ENCODE data around the gene CNTNAP4. TPM values are rescaled to one million over a fixed set of nuclear protein-coding genes. Genes with fewer than 3 reads are reported as not detected.

The CNTNAP4 gene
- total RNA-seq, 1 experiment from 2014 or later = not detected

DNA sequence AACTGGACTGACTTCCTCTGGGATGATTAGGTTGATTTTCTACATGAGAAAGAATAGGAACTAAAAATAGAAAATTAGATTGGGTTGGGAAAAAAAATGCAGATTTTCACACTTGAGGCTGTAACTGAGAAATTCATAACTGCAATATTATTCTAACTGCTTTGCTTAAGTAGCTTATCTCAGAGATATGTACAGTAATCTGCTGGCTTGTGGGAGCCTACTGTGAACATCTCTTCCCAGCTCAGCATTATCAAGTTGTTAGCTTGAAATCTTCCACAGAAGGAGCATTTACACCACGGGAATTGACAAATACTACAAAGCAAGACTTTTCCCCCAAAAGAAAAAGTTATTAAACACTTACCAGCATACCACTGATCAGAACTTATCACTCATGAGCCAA lies 58.9 kb downstream of the CNTNAP4 start:
- Mint-ChIP-seq H3K36me3 (ENCODE audit: insufficient read depth in 1 of 3, low read depth in 3 of 3) (peaks cover 9 to 22% (median 12%) of the 10 kb centered on the region in 3 experiments; a peak in 6 of 7 replicates), H3K4me3 (no peak overlapping the region)
- no peak for DNase-seq

More for the DNA sequence above, 58.9 kb downstream of the CNTNAP4 start:
- Histone ChIP-seq H3K56ac (ENCODE audit: insufficient read length, low read depth, low read length) (no peak overlapping the region), H3K14ac (ENCODE audit: insufficient read depth, low read length) (no peak overlapping the region), H4K5ac (ENCODE audit: insufficient read length, low read depth, low read length) (no peak overlapping the region), H3K4me1 (ENCODE audit: insufficient read depth, low read length) (no peaks in the 10 kb centered on the region), H3K27me3 (ENCODE audit: insufficient read depth, low read length) (no peaks in the 10 kb centered on the region), H2AK5ac (ENCODE audit: insufficient read length, low read length) (no peak overlapping the region), H3T11ph (ENCODE audit: low read length) (no peak overlapping the region), H2BK5ac (ENCODE audit: insufficient read length, low read length) (no peak overlapping the region), H3K4me2 (ENCODE audit: insufficient read depth, insufficient read length, low read length) (no peak overlapping the region), H3K18ac (ENCODE audit: insufficient read length, low read depth, low read length) (no peak overlapping the region), H4K20me1 (ENCODE audit: control insufficient read depth, insufficient read depth, insufficient read length) (no peaks in the 10 kb centered on the region), H3K4ac (ENCODE audit: low read depth, low read length) (no peak overlapping the region), H3K9ac (ENCODE audit: extremely low read depth, insufficient read length, low read length) (no peak overlapping the region), H3K23ac (ENCODE audit: insufficient read length, low read depth, low read length) (no peak overlapping the region), H3K23me2 (ENCODE audit: insufficient read length, low read depth, low read length, poor library complexity, severe bottlenecking) (no peaks in the 10 kb centered on the region), H3K27ac (ENCODE audit: insufficient read length, low read depth, low read length) (no peak overlapping the region), H2AFZ (ENCODE audit: low read length) (no peak overlapping the region), H4K91ac (ENCODE audit: insufficient read length, low read depth, low read length) (no peak overlapping the region), H2BK12ac (ENCODE audit: insufficient read length, low read depth, low read length) (no peak overlapping the region), H3K79me1 (ENCODE audit: insufficient read depth, low read depth, low read length, poor library complexity, severe bottlenecking) (no peaks in the 10 kb centered on the region), H3K9me3 (ENCODE audit: control insufficient read depth, low read depth, low read length) (no peaks in the 10 kb centered on the region), H2BK120ac (ENCODE audit: low read depth, low read length, poor library complexity, severe bottlenecking) (no peak overlapping the region), H4K8ac (replicated peaks; ENCODE audit: insufficient read length, low read depth, low read length) (no peak overlapping the region), H2BK20ac (ENCODE audit: low read depth, low read length, poor library complexity, severe bottlenecking) (no peak overlapping the region), H3K79me2 (ENCODE audit: insufficient read depth, low read length) (no peaks in the 10 kb centered on the region), H2BK15ac (ENCODE audit: low read depth, low read length) (no peak overlapping the region)
- H3K9me3 Mint-ChIP-seq = peaks cover 19 to 20% of the 10 kb centered on the region in 2 experiments
- peaks cover 14 to 19% of the 10 kb centered on the region in 2 experiments for H3K4me1 Mint-ChIP-seq
- no peak overlapping the region for H3K27ac Mint-ChIP-seq
- TF ChIP-seq, protein P1, sequence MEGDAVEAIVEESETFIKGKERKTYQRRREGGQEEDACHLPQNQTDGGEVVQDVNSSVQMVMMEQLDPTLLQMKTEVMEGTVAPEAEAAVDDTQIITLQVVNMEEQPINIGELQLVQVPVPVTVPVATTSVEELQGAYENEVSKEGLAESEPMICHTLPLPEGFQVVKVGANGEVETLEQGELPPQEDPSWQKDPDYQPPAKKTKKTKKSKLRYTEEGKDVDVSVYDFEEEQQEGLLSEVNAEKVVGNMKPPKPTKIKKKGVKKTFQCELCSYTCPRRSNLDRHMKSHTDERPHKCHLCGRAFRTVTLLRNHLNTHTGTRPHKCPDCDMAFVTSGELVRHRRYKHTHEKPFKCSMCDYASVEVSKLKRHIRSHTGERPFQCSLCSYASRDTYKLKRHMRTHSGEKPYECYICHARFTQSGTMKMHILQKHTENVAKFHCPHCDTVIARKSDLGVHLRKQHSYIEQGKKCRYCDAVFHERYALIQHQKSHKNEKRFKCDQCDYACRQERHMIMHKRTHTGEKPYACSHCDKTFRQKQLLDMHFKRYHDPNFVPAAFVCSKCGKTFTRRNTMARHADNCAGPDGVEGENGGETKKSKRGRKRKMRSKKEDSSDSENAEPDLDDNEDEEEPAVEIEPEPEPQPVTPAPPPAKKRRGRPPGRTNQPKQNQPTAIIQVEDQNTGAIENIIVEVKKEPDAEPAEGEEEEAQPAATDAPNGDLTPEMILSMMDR (conservative IDR thresholded peaks at IDR 0.05) = no peak
- H3K27me3 Mint-ChIP-seq (ENCODE audit: low read depth) = peaks cover 6% of the 10 kb centered on the region
- WGBS (ENCODE audit: extremely low coverage, insufficient read length, low lambda C conversion rate) = no CpG with 5 or more reads among the region's 1 CpG

Measured in H9 (cell line).